Activated CD4-positive, alpha-beta memory T cell treated with anti-CD3 and anti-CD28 coated beads for 36 hours (primary cell): ENCODE data around the gene ADISSP. TPM values are rescaled to one million over a fixed set of nuclear protein-coding genes. Genes with fewer than 3 reads are reported as not detected.

Source experiments
- CTCF ChIA-PET: fragments of 350-600 bp; sonication (Branson Sonifier 250); formaldehyde crosslinking; loops from one replicate; lab custom pipeline; 2021; ENCODE audit warnings: antibody characterized with exemption, inconsistent platforms; lab: Charles Lee
- POLR2A ChIA-PET: fragments of 350-600 bp; sonication (Branson Sonifier 250); formaldehyde crosslinking; loops from one replicate; lab custom pipeline; 2021; ENCODE audit warnings: antibody characterized with exemption; lab: Charles Lee
- DNase-seq: peaks from one replicate; pipeline ENCODE4 v3.0.0-alpha.2; 2020
- H3K27ac Mint-ChIP-seq: one replicate; pipeline ENCODE4 v1.8.0; 2021; ENCODE audit warnings: mixed read lengths
- H3K27me3 Mint-ChIP-seq: one replicate; pipeline ENCODE4 v1.8.0; 2021; ENCODE audit warnings: mixed read lengths
- H3K36me3 Mint-ChIP-seq: one replicate; pipeline ENCODE4 v1.8.0; 2021; ENCODE audit warnings: mixed read lengths
- H3K4me1 Mint-ChIP-seq: one replicate; pipeline ENCODE4 v1.8.0; 2021; ENCODE audit warnings: low read depth, mixed read lengths
- H3K4me3 Mint-ChIP-seq: one replicate; pipeline ENCODE4 v1.8.0; 2021; ENCODE audit warnings: mild to moderate bottlenecking, mixed read lengths
- H3K9me3 Mint-ChIP-seq: one replicate; pipeline ENCODE4 v1.8.0; 2021; ENCODE audit warnings: mixed read lengths
- intact Hi-C: fragments of 100-400 bp; cut with micrococcal nuclease; formaldehyde crosslinking; loops from one replicate; pipeline ENCODE4 v1.15.1; 2023
- total RNA-seq, 2 experiments: library from RNA; stranded (reverse); gene quantifications; one replicate each; pipeline ENCODE4 v1.2.3, GENCODE V29; 2021

ADISSP gene
- total RNA-seq, 2 experiments from 2014 or later, result 50.6 to 51.4 TPM

DNA sequence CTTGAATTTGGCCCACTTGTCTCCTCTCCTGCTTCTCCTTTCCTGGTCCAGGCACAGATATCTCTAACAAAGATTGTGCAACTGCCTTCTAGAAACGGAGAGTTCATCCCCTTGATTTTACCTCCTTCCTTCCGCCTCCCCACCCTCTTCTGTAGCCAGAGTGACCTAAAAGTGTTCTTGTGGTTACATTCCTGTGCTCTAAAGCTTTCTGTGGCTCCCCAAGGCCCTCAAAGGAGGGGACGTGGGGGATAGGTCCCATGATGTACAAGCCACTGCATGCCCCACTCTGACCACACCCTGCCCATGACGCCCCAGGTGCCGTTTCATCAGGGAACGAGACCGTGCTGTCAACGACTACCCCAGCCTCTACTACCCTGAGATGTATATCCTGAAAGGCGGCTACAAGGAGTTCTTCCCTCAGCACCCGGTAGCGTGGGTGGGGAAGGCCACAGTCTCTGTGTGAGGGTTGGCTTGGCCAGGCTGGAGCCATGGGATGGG, 36.8 kb upstream of the ADISSP start:
- ChIA-PET POLR2A (no interaction called here), CTCF (interaction anchor here (1.4 kb wide), 1 partner anchor 16 kb away, joined by 6 read pairs; the partner anchor contains the start of gene AP5S1)
- Mint-ChIP-seq H3K9me3 (no peaks in the 10 kb centered on the region), H3K27ac (peak overlapping the region; percentile 20), H3K36me3 (peaks cover 60% of the 10 kb centered on the region), H3K4me1 (peaks cover 62% of the 10 kb centered on the region), H3K27me3 (no peaks in the 10 kb centered on the region), H3K4me3 (no peak overlapping the region)
- intact Hi-C loops, result no loop called here
- no peak for DNase-seq

DNA sequence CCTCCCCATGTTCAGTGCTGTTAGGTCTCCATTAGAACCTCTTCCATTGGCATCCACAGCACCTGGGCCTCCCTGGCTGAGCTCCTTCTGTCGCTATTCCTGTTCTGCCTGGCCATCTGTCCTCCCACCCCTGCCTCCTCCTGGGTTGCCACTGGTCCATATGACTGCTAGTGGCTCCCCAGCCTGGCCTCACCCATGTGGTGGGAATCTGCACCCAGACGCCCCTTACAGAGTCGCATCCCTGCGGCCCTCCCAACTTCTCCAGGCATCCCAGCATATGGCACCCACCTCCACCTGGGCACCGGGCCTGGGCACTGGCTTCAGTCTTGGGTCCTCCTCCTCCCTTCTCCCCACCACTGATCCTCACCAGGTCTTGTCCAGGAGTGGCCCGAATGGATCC, 36.3 kb upstream of the ADISSP start:
- intact Hi-C loops, result no loop called here
- peak overlapping the region; percentile 20 for H3K27ac Mint-ChIP-seq
- CTCF ChIA-PET, result interaction anchor here (1.1 kb wide), 1 partner anchor 17 kb away, joined by 4 read pairs; the partner anchor contains the start of gene AP5S1

DNA sequence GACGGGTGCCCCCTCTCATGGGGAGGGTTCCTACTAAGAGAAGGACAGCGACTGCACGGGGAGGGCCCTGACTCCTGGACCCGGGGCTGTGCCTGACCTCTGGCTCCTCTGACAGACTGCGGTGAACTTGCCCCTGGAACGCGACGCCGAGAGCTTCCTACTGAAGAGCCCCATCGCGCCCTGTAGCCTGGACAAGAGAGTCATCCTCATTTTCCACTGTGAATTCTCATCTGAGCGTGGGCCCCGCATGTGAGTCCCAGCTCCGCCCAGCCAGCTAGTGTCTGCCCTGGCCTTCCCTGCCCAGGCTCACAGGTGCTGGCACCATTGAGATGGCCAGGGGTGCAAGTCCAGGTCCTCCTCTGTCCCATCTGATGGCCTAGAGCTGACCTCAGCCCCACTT, 35.7 kb upstream of the ADISSP start:
- no peak for DNase-seq
- Mint-ChIP-seq H3K27me3 (no peaks in the 10 kb centered on the region), H3K4me1 (peaks cover 69% of the 10 kb centered on the region), H3K9me3 (no peaks in the 10 kb centered on the region), H3K27ac (peak overlapping the region; percentile 59), H3K4me3 (no peak overlapping the region), H3K36me3 (peaks cover 68% of the 10 kb centered on the region)
- ChIA-PET POLR2A (no interaction called here), CTCF (interaction anchor here (1.1 kb wide), 1 partner anchor 17 kb away, joined by 4 read pairs; the partner anchor contains the start of gene AP5S1)
- intact Hi-C loops, result no loop called here

More for the DNA sequence above, 36.3 kb upstream of the ADISSP start:
- no peaks in the 10 kb centered on the region for H3K9me3 Mint-ChIP-seq
- no peaks in the 10 kb centered on the region for H3K27me3 Mint-ChIP-seq
- DNase-seq, result no peak
- H3K4me1 Mint-ChIP-seq, result peaks cover 66% of the 10 kb centered on the region
- POLR2A ChIA-PET, result no interaction called here
- peaks cover 63% of the 10 kb centered on the region for H3K36me3 Mint-ChIP-seq
- no peak overlapping the region for H3K4me3 Mint-ChIP-seq

DNA sequence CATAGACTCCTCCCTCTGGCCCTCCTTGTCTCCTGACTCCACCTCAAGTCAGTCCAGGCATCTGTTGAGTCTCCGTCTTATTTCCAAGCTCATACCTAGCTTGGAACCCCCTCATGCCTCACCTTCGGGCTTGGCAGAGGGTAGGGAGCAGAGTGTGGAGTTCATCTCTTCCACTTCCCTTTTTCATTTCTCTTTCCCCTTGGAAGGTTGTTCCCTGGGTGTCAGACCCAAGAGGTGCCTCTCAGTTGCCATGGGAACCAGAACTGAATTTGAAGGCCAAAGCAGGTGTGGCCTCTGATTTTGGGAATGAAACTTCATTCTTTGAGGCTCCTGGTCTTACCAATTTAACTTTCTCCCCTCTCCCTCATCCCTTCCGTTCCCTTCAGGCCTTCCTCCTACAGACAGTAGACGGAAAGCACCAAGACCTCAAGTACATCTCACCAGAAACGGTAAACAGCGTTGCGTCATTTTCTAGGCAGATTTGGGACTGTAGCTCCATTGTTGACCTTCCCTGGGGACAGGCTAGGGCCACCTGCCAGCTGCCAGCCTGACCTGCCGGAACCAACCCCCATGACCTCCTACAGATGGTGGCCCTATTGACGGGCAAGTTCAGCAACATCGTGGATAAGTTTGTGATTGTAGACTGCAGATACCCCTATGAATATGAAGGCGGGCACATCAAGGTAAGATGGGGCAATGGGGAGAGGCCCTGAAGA, 35.1 kb upstream of the ADISSP start:
- ChIA-PET CTCF (interaction anchor here (1.1 kb wide), 1 partner anchor 18 kb away, joined by 4 read pairs; the partner anchor contains the start of gene AP5S1), POLR2A (no interaction called here)
- H3K4me1 Mint-ChIP-seq, result peaks cover 69% of the 10 kb centered on the region
- no peaks in the 10 kb centered on the region for H3K9me3 Mint-ChIP-seq
- no peak overlapping the region for H3K4me3 Mint-ChIP-seq
- H3K27ac Mint-ChIP-seq, result peak overlapping the region; percentile 39
- H3K27me3 Mint-ChIP-seq, result no peaks in the 10 kb centered on the region
- peaks cover 73% of the 10 kb centered on the region for H3K36me3 Mint-ChIP-seq
- intact Hi-C loops, result no loop called here
- DNase-seq, result no peak

DNA sequence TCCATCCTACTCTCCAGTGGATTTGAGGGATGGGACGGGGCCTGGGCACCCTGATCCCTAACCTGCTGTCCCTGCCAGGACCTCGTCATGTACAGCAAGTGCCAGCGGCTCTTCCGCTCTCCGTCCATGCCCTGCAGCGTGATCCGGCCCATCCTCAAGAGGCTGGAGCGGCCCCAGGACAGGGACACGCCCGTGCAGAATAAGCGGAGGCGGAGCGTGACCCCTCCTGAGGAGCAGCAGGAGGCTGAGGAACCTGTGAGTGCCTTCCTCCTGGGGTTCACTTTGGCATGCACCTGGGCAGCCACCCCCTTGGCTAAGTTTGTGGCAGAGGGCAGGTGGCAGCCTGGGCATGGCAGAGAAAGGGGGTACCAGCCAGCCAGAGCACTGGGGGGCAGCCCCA, 34.3 kb upstream of the ADISSP start:
- POLR2A ChIA-PET, result interaction anchor here (1.0 kb wide), 1 partner anchor 18 kb away, joined by 5 read pairs; the partner anchor contains the start of gene AP5S1
- no peak overlapping the region for H3K4me3 Mint-ChIP-seq
- DNase-seq, result no peak
- H3K27me3 Mint-ChIP-seq, result no peaks in the 10 kb centered on the region
- H3K27ac Mint-ChIP-seq, result no peak overlapping the region
- no peaks in the 10 kb centered on the region for H3K9me3 Mint-ChIP-seq
- H3K36me3 Mint-ChIP-seq, result peaks cover 81% of the 10 kb centered on the region
- CTCF ChIA-PET, result interaction anchor here (2.1 to 3.0 kb wide), 2 partner anchors 18 to 53 kb away, joined by 7 to 15 read pairs; partner anchors contain the start of gene AP5S1
- intact Hi-C loops, result no loop called here
- H3K4me1 Mint-ChIP-seq, result peaks cover 62% of the 10 kb centered on the region

DNA sequence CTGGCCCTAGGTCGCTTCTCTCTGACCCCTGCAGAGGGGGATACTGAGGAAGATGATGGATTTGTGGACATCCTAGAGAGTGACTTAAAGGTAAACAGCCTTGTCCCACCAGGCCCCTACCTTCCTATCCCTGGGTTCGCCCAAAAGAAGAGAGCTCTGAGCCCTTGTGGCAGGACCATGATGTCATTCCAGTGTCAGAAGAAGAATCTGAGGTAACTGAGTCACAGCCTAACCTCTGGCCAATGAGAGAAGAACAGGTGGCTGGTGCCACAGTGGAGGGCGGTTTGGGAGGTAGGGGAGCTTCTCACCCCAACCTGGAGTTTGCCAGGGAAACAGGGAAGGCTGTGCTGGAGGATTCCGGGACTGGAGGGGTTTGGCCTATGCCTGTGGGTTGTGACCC, 33.7 kb upstream of the ADISSP start:
- CTCF ChIA-PET, result interaction anchor here (2.1 to 3.0 kb wide), 2 partner anchors 19 to 53 kb away, joined by 7 to 15 read pairs; partner anchors contain the start of gene AP5S1
- no peaks in the 10 kb centered on the region for H3K27me3 Mint-ChIP-seq
- POLR2A ChIA-PET, result interaction anchor here (0.6 to 1.6 kb wide), 4 partner anchors 9 to 18 kb away, joined by 3 to 7 read pairs (median 4); partner anchors contain the start of gene AP5S1
- H3K4me1 Mint-ChIP-seq, result peaks cover 59% of the 10 kb centered on the region
- H3K36me3 Mint-ChIP-seq, result peaks cover 80% of the 10 kb centered on the region
- no peak overlapping the region for H3K4me3 Mint-ChIP-seq
- H3K27ac Mint-ChIP-seq, result peak overlapping the region; percentile 72
- intact Hi-C loops, result no loop called here
- DNase-seq, result no peak
- no peaks in the 10 kb centered on the region for H3K9me3 Mint-ChIP-seq

DNA sequence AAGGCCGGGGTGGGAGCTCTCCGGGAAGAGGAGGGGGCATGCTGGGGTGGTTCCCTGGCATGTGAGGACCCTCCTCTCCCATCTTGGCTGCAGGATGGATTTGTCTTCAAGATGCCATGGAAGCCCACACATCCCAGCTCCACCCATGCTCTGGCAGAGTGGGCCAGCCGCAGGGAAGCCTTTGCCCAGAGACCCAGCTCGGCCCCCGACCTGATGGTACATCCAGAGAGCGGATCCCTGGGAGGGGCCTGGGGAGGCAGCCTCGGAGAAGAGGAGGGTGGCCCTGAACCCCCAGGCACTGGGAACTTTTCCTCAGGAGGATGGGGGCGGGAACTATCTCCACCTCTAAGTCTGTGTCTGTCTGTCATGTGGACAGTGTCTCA, 33.3 kb upstream of the ADISSP start:
- H3K27ac Mint-ChIP-seq, result peak overlapping the region; percentile 33
- ChIA-PET CTCF (interaction anchor here (2.1 to 3.0 kb wide), 2 partner anchors 19 to 54 kb away, joined by 7 to 15 read pairs; partner anchors contain the start of gene AP5S1), POLR2A (interaction anchor here (0.6 to 1.6 kb wide), 4 partner anchors 9 to 19 kb away, joined by 3 to 7 read pairs (median 4); partner anchors contain the start of gene AP5S1)
- intact Hi-C loops, result no loop called here
- no peak for DNase-seq
- no peak overlapping the region for H3K4me3 Mint-ChIP-seq
- peaks cover 58% of the 10 kb centered on the region for H3K4me1 Mint-ChIP-seq
- no peaks in the 10 kb centered on the region for H3K9me3 Mint-ChIP-seq
- peaks cover 77% of the 10 kb centered on the region for H3K36me3 Mint-ChIP-seq
- H3K27me3 Mint-ChIP-seq, result no peaks in the 10 kb centered on the region

DNA sequence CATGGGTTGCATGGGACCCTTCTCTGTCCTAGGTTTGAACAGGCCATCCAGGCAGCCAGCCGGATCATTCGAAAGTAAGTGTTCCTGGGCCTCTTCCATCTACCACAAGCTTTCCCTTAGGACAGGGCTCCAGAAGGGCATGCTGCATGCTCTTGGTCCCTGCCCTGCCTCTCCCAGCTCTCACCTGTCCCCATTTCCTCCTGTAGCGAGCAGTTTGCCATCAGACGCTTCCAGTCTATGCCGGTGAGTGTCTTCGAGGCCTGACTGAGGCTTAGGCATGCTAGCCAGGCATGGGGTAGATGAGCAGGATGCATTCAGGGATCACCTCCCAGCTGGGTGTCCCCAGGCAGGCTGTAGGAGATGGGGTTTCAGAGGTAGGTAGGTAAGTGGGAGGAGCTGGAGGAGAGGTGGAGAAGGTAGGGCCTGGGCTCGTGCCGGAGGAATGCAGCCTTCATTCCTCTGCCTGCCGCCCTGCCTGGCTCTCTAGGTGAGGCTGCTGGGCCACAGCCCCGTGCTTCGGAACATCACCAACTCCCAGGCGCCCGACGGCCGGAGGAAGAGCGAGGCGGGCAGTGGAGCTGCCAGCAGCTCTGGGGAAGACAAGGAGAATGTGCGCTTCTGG, 32.8 kb upstream of the ADISSP start:
- POLR2A ChIA-PET, result interaction anchor here (0.6 to 1.6 kb wide), 4 partner anchors 10 to 20 kb away, joined by 3 to 7 read pairs (median 6); partner anchors contain the start of gene AP5S1
- intact Hi-C loops, result no loop called here
- DNase-seq, result no peak
- H3K4me1 Mint-ChIP-seq, result peaks cover 58% of the 10 kb centered on the region
- peaks cover 72% of the 10 kb centered on the region for H3K36me3 Mint-ChIP-seq
- peak overlapping the region; percentile 97 for H3K27ac Mint-ChIP-seq
- no peaks in the 10 kb centered on the region for H3K27me3 Mint-ChIP-seq
- no peak overlapping the region for H3K4me3 Mint-ChIP-seq
- no peaks in the 10 kb centered on the region for H3K9me3 Mint-ChIP-seq
- CTCF ChIA-PET, result interaction anchor here (1.0 to 3.0 kb wide), 3 partner anchors 20 to 54 kb away, joined by 3 to 15 read pairs (median 7); partner anchors contain the start of gene AP5S1

DNA sequence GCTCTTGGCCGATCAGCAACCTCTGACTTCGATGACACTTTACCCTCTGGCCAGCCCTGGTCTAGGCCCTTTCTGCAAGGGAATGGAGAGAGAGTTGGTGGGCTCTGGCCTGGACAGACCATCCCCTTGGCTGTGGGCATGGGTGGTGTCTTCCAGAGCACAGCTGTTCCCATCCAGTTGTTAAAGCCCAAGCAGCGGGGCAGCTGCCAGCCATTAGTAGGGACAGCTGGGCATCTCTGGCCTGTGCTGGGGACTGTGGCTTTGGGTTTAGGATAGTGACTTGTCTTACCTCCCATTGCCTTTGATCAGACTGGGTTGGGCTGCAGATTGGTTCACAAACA, 31.3 kb upstream of the ADISSP start:
- ChIA-PET POLR2A (interaction anchor here (1.0 kb wide), 1 partner anchor 12 kb away, joined by 3 read pairs; no protein-coding TSS in a partner anchor), CTCF (interaction anchor here (3.0 kb wide), 1 partner anchor 21 kb away, joined by 15 read pairs; the partner anchor contains the start of gene AP5S1)
- Mint-ChIP-seq H3K4me1 (peaks cover 56% of the 10 kb centered on the region), H3K36me3 (peaks cover 60% of the 10 kb centered on the region), H3K27me3 (no peaks in the 10 kb centered on the region), H3K27ac (peak overlapping the region; percentile 97), H3K4me3 (peak overlapping the region; percentile 95), H3K9me3 (no peaks in the 10 kb centered on the region)
- DNase-seq, result no peak
- intact Hi-C loops, result loop anchor here (5.0 kb wide), 2 partner anchors 88 to 108 kb away; partner anchors contain the start of gene PANK2

DNA sequence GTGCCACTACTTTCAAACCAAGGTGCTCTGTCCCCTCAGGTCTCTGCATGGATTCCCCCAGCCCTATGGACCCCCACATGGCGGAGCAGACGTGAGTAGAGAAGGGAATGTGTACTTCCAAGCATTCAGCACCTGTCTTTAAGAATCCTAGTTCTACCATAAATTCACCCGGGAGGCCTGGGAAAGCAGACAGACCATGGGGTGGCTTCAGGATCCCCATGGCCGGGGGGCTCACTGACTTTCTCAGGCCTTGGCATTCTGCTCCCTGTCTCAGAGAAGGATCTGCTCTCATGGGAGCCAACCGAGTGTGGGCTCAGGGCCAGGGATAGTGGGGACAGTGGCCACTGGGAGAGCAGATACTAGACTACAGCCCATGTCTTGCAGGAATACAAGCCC, 30.8 kb upstream of the ADISSP start:
- Mint-ChIP-seq H3K4me1 (peaks cover 53% of the 10 kb centered on the region), H3K36me3 (peaks cover 55% of the 10 kb centered on the region), H3K9me3 (no peaks in the 10 kb centered on the region), H3K4me3 (peak overlapping the region; percentile 95), H3K27me3 (no peaks in the 10 kb centered on the region), H3K27ac (peak overlapping the region; percentile 97)
- no peak for DNase-seq
- intact Hi-C loops, result loop anchor here (5.0 kb wide), 2 partner anchors 89 to 109 kb away; partner anchors contain the start of gene PANK2
- ChIA-PET POLR2A (no interaction called here), CTCF (no interaction called here)

DNA sequence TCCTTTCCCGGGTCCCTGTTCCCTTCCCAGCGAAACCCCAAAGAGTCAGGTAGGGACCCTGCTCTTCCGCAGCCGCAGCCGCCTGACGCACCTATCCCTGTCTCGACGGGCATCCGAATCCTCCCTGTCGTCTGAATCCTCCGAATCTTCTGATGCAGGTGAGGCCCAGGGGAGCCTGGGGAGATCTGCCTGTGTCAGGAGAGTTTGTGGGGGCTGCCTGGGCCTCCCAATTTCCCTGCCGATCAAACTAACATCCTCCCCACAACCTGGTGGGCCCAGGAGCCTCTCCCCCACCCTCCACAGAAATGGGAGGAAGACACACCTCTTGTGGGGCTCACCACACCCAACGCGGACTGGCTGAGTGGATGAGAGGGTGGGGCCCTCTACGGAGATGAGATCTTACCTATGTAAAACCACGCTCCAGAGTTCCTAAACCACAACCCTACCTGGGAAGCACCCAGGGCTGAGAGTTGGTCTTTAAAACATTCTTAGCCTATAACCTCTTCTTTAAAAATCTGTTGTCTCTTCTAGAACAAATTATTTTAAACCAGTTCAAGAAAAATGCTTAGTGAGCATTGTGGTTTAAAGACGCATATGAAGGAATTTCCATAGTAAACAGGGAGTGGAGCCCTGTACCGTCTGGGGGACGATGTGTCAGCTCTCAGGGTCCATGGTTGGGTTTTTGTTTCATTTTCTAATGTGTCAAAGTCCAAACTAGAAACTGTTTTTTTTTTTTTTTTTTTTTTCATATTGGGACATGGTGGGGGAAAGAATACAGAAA, 30.2 kb upstream of the ADISSP start:
- H3K4me1 Mint-ChIP-seq, result peaks cover 51% of the 10 kb centered on the region
- CTCF ChIA-PET, result interaction anchor here (3.2 kb wide), 1 partner anchor 21 kb away, joined by 29 read pairs; the partner anchor contains the start of gene AP5S1
- H3K27me3 Mint-ChIP-seq, result no peaks in the 10 kb centered on the region
- peak overlapping the region; percentile 97 for H3K27ac Mint-ChIP-seq
- H3K4me3 Mint-ChIP-seq, result peak overlapping the region; percentile 95
- intact Hi-C loops, result loop anchor here (5.0 kb wide), 2 partner anchors 90 to 110 kb away; partner anchors contain the start of gene PANK2
- H3K36me3 Mint-ChIP-seq, result peaks cover 49% of the 10 kb centered on the region
- POLR2A ChIA-PET, result no interaction called here
- H3K9me3 Mint-ChIP-seq, result no peaks in the 10 kb centered on the region
- DNase-seq, result peak; percentile 75
